ENCODE data around the gene TEDDM1.

GRCh38 chr1:182433580-182433979 lies 33.1 kb upstream of the TEDDM1 start:
- TF ChIP-seq, protein P1, sequence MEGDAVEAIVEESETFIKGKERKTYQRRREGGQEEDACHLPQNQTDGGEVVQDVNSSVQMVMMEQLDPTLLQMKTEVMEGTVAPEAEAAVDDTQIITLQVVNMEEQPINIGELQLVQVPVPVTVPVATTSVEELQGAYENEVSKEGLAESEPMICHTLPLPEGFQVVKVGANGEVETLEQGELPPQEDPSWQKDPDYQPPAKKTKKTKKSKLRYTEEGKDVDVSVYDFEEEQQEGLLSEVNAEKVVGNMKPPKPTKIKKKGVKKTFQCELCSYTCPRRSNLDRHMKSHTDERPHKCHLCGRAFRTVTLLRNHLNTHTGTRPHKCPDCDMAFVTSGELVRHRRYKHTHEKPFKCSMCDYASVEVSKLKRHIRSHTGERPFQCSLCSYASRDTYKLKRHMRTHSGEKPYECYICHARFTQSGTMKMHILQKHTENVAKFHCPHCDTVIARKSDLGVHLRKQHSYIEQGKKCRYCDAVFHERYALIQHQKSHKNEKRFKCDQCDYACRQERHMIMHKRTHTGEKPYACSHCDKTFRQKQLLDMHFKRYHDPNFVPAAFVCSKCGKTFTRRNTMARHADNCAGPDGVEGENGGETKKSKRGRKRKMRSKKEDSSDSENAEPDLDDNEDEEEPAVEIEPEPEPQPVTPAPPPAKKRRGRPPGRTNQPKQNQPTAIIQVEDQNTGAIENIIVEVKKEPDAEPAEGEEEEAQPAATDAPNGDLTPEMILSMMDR (IDR thresholded peaks at IDR 0.05) = no peak
- no peak for TF ChIP-seq POLR2A (IDR thresholded peaks at IDR 0.05)

Data from stomach (tissue), 4 donors.